ENCODE measurements around the gene EBI3.

GRCh38 chr19:4186087-4186993 lies 43.0 kb upstream of the EBI3 start:
- peak; percentile 11 for TF ChIP-seq POLR2A (IDR thresholded peaks at IDR 0.05)
- TF ChIP-seq CTCF (IDR thresholded peaks at IDR 0.05), result peak; percentile 83 to 91 (median 86)

All from right lobe of liver (tissue), 4 donors.